ENCODE data around the gene TUBB4A.

DNA sequence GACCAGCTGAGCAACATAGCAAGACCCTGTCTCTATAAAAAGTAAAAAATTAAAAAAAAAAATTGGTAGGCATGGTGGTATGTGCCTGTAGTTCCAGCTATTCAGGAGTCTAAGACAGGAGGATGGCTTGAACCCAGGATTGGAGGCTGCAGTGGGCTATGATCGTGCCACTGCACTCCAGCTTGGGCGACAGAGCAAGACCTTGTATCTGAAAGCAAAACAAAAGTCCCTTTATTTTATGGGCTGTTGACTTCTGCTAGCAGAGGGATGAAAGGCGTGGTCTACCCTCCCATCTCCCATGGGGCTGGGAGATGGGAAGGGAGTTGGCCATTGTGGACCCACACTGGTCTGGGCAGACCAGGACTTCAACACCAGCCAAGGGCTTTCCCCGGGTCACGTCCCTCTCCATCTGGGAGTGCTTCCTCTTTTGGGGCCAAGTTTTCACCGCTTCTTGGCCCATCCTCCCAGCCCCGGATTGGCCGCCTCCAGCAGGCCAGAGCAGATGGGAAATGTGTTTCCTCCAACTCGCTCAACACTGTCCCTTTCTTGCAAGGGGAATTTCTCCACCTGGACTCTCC, 26.5 kb upstream of the TUBB4A start:
- TF ChIP-seq, protein P1, sequence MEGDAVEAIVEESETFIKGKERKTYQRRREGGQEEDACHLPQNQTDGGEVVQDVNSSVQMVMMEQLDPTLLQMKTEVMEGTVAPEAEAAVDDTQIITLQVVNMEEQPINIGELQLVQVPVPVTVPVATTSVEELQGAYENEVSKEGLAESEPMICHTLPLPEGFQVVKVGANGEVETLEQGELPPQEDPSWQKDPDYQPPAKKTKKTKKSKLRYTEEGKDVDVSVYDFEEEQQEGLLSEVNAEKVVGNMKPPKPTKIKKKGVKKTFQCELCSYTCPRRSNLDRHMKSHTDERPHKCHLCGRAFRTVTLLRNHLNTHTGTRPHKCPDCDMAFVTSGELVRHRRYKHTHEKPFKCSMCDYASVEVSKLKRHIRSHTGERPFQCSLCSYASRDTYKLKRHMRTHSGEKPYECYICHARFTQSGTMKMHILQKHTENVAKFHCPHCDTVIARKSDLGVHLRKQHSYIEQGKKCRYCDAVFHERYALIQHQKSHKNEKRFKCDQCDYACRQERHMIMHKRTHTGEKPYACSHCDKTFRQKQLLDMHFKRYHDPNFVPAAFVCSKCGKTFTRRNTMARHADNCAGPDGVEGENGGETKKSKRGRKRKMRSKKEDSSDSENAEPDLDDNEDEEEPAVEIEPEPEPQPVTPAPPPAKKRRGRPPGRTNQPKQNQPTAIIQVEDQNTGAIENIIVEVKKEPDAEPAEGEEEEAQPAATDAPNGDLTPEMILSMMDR (IDR thresholded peaks at IDR 0.05; ENCODE audit: low read depth, low read length), result no peak
- no peak for TF ChIP-seq POLR2A (IDR thresholded peaks at IDR 0.05; ENCODE audit: extremely low read depth, insufficient read length)

Data from NB4 (cell line).